HG02571 (cell line): ENCODE measurements around the gene TMSB15B.
"Not testable (repeated sequence)": the region's sequence is repeated elsewhere in the genome, so short reads cannot be mapped to it uniquely, and the experiment has no call there.

Experiments
- ATAC-seq: cut with Tn5 transposase; IDR thresholded peaks from one replicate; pipeline ENCODE4 v1.9.1; 2021; ENCODE audit warnings: mild to moderate bottlenecking, moderate library complexity; ENCODE audit not compliant: unreplicated experiment

The TMSB15B gene

DNA sequence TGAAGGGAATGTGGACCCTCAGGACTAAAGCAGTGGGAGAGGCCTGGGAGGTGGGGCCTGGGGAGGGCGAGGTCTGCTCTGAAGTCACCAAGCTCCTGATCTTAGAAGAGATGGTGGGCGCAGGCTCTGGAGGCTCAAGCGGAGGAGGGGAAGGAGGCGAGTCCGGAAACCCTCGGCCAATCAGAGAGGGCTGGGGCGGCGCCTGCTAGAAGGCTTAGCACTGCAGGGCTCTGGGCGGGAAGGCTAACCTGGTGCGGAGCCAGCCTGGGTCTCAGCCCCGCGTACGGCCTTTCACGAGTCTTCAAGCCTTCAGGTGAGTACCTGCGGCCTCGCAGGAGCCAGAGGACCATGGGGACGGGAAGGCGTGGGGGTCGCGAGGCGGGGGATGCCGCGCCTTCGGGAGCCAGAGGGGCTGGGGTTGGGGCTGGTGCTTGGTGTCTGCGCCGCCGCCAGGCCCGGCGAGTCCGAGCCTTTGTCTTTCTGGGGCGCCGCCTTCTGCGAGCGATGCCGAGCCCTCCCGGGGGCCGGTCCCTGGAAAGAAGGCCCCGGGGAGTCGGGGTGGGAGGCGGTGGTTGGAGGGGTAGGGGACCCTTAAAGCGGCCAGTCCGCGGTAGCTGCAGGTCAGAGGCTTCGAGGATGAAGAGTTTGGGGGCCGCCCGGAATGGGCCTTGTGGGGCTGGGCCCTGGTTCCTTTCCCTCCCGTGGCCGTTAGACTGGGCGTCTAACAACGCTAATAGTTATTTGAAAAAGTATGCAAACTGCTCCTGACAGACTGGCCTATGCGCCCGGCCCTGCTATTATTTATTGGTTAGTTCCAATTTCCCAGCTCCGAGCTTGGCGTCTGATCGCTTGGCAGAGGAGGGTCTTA lies at the start of gene TMSB15B:
Gene TMSB15B (plus strand): TSS at position 217 of the 868 bp plus-strand sequence.
- peak; percentile 98 for ATAC-seq

DNA sequence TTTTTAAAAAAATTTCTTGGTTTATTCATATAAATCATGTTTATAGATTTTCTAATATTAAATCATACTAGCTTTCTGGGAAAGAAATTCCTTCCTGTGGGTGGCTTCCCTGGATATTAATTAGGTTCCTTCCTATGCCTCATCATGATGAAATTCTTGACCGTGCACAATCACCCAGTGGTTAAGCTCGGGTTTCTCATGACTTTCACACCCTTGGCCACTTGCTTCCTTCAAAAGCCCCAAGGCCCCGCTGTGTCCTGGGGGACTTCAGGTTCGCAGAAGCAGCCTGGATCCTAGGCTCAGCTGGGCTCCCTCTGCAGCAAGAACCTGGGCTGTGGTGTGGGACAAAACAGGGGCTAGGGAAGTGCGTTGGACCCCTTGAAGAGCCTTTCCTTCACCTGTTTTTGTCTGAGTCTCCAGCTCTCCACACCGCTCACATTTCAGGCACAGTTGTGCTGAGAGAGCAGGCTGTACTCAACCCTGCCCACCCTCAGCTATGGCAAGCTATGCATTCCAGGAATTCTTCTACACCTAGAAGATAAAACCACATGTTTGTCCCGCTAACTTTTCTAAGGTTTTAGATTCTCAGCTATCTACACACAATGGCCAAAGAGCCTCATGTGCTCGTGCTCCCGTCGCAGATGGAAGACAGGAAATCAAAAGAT lies 48.9 kb upstream of the TMSB15B start:
- ATAC-seq: no peak

DNA sequence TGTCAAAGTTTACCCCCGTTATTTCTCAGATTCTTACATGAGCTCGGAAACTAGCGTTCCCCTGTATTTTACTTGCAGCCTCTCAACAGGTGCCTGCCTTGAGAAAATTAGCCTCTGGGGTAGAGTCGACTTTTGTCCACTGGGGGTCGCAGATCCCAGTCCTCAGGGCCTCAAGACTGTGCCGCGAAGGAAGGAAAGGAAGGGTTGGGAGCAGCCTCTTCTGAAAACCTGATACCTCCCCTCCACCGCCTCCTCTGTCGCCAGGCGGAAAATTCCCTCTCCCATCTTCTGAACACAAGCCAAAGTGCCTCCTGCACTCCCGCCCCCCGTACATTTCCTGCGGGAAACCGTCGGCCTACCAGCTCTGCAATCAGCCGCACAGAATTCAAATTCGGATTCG lies 44.4 kb upstream of the TMSB15B start:
- ATAC-seq: peak; percentile 37

DNA sequence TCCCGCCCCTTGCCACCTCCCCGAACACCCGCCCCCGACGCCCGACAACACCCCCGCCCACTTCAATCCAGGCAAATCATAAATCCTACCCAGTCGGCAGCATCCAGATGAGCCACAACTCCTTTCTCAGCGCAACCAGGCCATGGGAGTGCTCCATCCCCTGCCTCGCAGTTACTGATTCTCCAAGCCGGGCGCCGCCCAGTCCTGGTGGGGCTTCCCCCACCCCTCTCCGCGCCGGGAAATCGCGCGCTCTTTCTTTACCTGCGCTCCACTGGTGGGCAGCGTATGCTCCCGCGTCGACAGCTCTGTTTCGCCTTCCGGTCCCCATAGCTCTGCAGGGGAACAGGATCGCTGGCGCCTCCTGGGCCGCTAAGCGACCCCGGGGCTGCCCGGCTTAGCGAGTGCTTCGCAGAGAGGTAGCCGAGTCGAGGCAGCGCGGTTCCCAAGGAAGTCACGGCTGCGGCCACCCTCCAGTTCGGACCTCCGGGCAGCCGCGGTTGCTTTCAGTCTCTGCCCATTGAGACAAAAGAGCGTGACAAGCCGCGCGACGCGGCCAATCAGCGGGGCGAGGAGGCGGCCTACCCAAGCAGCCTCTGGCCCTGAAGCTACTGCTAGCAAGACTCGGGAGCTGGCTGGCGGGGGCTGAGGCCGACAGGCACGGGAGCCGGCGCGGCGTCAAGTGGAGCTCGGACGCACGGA lies 43.7 kb upstream of the TMSB15B start:
- ATAC-seq: peak; percentile 65

DNA sequence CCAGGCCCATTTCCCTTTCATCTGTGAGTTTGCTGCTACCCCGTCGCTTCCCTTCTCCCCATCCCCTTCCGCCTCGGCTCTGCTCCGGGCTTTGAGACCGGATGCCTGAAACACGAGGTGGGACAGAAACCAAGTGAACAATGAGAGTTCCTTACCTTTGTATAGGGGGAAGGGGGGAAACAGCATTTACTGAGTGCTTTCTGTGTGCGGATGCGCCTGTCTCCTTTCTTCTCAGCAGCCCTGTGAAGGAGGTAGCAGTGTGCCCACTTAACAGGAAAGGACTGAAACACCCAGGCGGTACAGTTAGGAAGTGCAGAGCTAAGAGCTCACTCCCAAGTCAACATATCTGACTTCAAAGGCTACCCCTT lies 43.2 kb upstream of the TMSB15B start:
- ATAC-seq: peak; percentile 42

DNA sequence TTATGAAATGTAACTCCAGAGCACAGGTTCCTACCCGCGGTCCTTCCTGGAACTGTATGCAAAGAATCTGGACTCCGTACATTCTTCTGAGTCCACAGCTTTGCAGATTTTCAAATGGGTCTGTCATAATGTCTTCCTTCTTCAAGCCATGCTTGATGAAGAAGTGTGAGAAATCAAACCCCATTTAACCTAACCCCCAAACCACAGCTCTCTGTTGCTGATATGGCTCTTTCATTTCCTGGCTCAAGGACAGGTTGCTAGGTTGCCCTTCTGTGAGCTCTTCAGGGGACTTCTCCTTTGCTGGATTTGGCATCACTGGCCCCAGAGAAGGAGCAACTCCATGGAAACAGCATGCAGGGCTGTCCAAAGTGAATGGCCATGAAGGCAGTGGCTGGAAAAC lies 41.9 kb upstream of the TMSB15B start:
- ATAC-seq: not testable (repeated sequence)

DNA sequence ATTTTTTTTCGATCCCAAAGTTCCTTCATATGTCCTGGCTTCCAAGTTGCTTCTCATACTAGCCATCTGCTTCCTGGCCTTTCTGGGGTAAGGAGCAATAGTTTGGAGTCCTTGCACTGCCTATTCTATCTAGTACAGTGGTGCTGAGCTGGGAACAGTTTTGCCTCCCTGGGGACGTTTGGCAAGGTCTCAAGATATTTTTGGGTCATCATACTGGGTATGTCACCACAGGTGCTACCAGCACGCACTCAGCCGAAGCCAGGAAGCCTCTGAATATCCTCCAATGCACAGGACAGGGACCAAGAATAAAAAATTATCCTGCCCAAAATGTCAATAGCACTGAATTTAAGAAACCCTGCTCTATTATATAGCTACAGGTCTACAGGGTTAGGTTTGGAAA lies 35.4 kb upstream of the TMSB15B start:
- peak; percentile 62 for ATAC-seq

DNA sequence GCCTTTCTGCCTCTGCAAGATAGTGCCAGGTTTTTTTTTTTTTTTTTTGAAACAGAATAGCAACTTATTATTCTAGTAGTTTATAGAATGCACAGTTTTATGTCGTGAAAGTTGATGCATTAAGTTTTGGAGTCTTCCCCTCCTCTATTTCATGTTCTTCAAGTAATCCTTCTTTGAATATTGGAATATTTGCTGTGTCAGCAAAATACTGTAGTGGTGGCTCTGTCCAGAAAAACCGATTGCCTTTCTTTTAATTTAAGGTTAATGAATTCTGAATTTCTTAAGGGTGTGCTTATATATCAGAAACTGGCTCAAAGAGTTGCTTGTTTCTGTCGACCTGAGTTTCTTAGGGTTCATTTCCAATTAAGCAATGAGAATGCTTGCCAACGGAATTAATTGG lies 34.8 kb upstream of the TMSB15B start:
- ATAC-seq: no peak

DNA sequence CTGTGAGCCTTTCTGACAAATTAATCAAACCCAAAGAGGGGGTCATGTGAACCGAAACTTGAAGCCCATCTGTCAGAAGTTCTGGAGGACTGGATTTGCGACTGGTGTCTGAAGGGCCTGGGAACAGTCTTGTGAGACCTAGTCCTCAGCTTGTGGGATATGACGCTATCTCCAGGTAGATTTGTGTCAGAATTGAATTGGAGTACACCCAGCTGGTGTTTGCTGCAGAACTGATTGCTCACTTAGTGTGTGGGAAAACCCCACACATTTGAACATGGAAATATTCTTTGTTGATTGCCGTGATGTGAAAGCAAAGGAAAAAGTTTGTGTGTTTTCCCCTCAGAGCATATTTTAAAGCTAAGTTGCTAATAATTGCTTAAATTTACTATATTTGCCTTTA lies 30.3 kb upstream of the TMSB15B start:
- ATAC-seq: peak; percentile 68

DNA sequence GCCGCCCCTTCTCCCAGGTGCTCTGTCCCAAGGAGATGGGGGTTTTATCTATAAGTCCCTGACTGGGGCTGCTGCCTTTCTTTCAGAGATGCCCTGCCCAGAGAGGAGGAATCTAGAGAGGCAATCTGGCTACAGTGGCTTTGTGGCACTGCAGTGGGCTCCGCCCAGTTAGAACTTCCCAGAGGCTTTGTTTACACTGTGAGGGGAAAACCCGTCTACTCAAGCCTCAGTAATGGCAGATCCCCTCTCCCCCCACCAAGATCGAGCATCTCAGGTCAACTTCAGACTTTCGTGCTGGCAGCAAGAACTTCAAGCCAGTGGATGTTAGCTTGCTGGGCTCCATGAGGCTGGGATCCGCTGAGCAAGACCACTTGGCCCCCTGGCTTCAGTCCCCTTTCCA lies 22.2 kb upstream of the TMSB15B start:
- not testable (repeated sequence) for ATAC-seq

DNA sequence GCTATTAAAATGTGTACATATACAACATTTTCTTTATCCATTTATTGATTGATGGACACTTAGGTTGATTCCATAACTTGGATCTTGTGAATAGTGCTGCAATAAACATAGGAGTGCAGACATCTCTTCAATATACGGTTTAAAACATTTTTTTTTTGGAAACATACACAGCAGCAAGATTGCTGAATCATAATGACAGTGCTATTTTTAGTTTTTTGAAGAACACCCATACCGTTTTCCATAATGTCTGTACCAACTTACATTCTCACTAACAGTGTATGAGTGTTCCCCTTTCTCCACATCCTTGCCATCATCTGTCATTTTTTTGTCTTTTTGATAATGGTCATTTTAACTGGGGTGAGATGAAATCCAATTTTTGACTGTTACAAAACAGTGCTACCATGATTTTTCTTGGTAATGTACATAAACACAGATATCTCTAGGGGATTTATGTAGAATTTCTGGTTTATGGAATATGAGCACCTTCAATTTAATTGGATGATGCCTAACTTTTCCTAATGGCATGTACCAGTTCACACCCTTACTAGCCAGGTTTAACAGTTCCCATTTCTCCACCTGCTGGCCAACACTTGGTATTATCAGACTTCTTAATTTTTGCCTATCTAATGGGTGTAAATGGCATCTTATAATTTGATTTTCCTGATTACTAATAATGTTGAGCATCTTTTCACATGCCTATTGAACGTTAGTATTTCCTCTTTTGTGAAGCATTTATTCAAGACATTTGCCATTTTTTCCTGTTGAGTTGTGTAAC lies 21.0 kb upstream of the TMSB15B start:
- no peak for ATAC-seq

DNA sequence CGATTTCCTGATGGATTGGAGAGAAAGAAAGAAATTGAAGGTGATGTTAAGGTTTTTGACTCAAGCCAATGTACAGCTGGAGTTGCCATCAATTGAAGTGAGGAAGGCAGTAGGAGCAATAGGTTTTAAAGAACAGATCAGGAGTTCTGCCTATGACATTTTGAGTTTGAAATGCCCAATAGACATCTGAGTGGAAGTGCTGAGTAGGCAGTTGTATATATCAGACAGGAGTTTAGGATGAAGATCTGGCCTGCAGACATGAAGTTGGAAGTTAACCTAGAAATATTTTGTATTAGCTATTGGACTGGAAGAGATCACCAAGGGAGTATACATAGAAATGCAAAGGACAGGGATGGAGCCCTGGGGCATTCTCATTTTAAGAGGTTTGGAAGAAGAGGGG lies 12.9 kb upstream of the TMSB15B start:
- no peak for ATAC-seq

DNA sequence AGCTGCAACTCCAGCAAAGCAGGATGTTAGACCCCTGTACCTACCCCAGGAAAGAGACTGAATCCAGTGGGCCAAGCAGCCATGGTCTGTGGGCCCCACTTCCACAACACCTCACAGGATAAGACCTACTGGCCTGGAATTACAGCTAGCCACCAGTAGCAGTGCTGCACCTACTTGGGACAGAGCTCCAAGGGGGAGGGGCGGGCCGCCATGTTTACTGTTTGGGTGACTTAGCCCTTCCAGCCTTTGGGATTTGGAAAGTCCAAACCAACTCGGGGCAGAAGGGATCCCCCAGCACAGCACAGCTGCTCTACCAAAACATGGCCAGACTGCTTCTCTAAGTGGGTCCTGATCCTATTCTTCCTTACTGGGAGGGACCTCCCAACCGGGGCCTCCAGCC lies 9.1 kb upstream of the TMSB15B start:
- no peak for ATAC-seq

DNA sequence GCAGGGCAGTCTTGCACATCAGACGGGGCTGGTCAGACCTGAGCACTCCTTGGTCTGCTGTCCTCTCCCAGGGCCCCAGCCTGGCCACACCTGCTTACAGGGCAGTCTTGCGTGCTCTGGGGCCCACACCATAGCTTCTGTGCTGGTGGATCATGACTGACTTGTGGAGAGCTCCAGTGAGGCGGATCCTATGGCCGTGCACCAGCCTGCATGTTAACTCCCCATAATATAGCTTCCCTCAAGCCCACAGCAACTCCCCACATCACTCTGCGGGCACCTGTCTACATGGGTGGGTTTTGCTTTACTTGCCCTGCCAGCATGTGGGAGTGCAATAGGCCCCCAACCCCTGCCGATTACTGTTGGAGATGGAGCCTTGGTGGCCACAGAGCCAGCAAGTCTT lies 8.2 kb upstream of the TMSB15B start:
- no peak for ATAC-seq

DNA sequence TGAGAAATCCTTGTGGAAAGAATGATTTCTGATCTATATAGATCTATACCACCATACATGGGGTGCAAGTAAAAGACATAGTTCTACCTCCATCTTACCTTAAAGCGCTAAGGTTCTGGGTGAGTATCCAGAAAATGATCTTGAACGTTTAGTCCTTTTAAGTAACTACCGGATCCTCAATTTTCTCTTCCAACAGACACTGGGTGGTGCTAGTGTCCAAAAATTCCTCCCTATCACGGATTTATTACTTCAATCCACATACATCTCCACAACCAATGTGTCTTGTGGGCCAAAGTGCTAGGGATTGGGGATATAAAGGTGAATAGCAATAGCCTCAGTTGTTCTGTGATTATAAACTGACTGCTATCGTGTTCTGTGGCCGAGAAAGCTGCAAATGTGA lies 1.8 kb upstream of the TMSB15B start:
- ATAC-seq: not testable (repeated sequence)

DNA sequence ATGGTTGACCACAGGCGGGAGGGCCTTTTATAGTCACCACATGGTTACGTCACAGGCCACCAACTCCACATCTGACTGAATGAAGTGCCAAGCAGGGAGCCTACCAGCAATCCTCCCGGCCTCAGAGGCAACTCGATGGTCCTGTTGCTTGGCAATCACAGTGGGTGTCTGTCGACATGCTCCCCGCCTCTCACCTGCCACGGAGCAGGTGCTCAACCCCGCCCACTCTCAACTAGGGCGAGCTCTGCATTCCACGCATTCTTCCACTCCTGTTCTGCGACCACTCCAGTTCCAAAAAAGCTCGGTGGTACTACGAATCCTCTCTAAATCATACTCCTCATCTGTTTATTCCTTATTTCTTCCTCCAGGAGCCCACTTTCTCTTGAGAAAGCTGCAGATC lies 21.1 kb downstream of the TMSB15B start:
- ATAC-seq: not testable (repeated sequence)

DNA sequence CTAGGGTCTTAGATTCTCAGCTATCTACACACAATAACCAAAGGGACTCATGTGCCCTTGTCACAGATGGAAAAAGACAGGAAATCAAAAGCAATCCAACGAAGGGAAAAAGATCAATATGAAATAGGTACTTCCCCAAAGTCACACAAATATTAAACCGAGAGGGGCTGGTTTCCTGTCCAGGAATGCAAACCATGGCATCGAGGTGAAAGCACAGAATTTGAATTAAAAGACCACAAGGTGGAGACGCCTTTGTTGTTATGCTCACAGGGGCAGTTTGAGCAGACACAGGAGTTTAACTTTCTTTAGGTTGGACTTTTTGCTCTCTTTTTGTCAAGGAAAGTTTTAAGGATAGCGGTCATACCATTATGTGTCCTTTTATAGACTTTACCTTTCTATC lies 36.8 kb downstream of the TMSB15B start:
- no peak for ATAC-seq

DNA sequence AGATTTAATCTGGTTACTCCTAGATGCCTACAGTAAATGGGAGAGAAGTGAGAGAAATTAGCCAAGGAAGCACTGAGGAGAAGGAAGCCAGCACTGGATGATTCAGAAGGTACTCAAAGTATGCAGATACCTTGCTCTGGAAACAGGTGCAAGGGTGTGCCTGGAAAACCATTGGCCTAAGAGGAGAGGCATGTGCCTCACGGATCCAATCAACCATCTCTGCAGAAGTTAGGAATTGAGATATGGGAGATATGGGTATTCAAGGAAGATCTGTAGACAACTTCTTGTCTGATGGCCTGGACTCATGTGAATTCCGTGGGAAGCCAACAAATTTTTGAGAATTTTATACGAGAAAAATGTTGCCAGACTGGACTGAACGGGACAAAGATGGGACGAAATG lies 46.4 kb downstream of the TMSB15B start:
- ATAC-seq: no peak

DNA sequence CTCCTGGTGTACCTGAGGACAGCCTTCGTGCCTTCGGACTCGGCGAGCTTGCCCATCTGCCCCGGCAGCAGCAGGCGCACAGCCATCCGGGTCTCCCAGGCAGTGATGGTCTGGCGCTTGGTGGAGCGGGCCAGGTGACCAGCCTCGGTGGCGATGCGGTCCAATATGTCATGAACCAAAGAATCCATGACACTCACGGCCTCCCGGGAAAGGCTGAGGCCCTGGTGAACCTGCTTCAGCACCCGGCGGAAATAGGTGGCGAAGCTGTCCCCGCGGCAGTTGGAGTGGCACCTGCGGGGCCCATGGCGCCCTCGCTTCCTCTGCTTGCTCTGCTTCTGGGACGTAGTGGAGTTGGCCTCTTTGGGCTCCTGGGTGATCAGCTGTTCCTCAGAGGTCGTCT lies 50.7 kb downstream of the TMSB15B start:
- ATAC-seq: no peak

DNA sequence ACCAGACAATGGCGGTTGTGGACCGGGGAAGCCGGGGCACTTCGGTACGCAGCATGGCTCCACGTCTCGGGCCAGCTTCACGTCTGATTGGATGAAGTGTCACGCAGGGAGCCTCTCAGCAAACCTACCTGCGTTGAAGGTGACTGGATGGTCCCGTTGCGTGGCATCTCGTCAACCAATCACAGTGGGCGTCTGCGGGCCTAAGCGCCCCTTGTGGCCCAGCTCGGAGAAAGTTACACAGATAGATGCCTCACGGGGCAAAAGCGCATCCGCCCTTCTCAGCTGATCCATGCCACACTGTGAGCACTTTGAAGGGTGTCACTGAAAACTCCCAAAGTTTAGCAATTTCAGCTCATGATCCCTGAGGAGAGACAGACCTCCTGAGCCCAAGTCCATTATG lies 51.2 kb downstream of the TMSB15B start, which contains the start of gene H2BW1:
Gene H2BW1 (minus strand): TSS at position 103 of the 400 bp plus-strand sequence. CDS start 132 bp downstream, outside the sequence.
- ATAC-seq: no peak

DNA sequence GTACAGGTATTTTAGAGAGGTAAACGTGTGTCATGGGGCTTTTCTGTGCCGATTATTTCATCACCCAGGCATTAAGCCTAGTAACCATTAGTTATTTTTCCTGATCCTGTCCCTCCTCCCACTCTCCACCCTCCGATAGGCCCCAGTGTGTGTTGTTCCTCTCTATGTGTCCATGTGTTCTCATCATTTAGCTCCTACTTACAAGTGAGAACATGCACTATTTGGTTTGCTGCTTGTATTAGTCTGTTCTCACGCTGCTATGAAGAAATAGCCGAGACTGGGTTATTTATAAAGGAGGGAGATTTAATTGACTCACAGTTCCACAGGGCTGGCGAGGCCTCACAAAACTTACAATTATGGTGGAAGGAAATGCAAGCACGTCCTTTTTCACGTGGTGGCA lies 53.1 kb downstream of the TMSB15B start:
- not testable (repeated sequence) for ATAC-seq
